Measurements from ENCODE around the gene MGME1. TPM values are rescaled to one million over a fixed set of nuclear protein-coding genes. Genes with fewer than 3 reads are reported as not detected.

Gene MGME1
- total and polyA plus RNA-seq, 2 of the 13 experiments (the other 11 are each of a cell fraction or from before 2014, with no cell fraction given): 36.7 to 66.6 TPM

DNA sequence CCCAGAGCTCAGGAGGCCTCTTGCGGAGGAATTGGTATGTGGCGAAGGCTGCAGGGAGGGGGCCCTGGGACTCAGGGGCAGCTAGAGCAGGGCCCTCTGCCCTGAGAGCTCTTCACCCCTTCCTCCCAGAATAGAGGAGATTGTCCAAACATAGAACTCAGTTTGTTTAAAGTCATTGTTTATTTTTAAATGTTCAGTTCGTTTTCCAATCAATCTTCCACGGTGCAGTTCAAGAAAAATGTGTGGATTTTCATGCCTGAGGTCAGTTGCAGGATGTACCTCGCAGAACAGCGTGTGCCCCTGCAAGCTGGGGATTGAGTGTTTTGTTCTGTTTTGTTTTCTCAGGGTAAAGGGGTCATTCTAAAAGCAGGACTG is 37.2 kb downstream of the MGME1 start:
- no TSS peak for BruUV-seq (replicated peaks)
- Histone ChIP-seq H3K9ac (ENCODE audit: insufficient read depth, low read depth, low read length) (peak overlapping the region; percentile 12; the same call in 1 of the 2 replicates), H4K20me1 (ENCODE audit: insufficient read depth, low read length) (no peaks in the 10 kb centered on the region), H3K36me3 (replicated peaks in 1 of 2; ENCODE audit: control insufficient read depth in 1 of 2, insufficient read depth in 2 of 2, low read length in 2 of 2) (no peaks in the 10 kb centered on the region), H2AFZ (ENCODE audit: low read length) (no peak overlapping the region), H3K79me2 (ENCODE audit: insufficient read depth, low read length) (no peaks in the 10 kb centered on the region), H3K4me2 (ENCODE audit: low read depth, low read length) (peak overlapping the region; percentile 65), H3K9me3 (ENCODE audit: low read length) (no peaks in the 10 kb centered on the region), H3K27me3 (ENCODE audit: control insufficient read depth in 1 of 2, insufficient read depth in 2 of 2, low read length in 2 of 2) (peaks cover 7 to 40% of the 10 kb centered on the region in 2 experiments; a peak in 4 of 5 replicates), H3K4me1 (ENCODE audit: insufficient read depth, low read length) (peaks cover 70% of the 10 kb centered on the region), H3K4me3 (replicated peaks in 1 of 3; ENCODE audit: insufficient read depth in 1 of 3, low read depth in 2 of 3, low read length in 3 of 3) (peak overlapping the region in 1 of 3 experiments; percentile 44; a peak in 2 of 6 replicates), H3K27ac (ENCODE audit: extremely low read length, insufficient read depth, low read length) (no peak overlapping the region)
- in situ Hi-C loops (cut with HindIII; ENCODE audit: extremely low pct_ligation_motif_present, low pct_unique_long_range_greater_than_20kb) (no loop called here), intact Hi-C loops (cut with micrococcal nuclease; ENCODE audit: unreplicated experiment) (loop anchor here (5.0 to 10.0 kb wide), 2 partner anchors 129 to 271 kb away; partner anchors contain the start of genes KAT14 and PET117)
- FAIRE-seq (no peak), ATAC-seq (peak; percentile 45), DNase-seq (ENCODE audit: low spot score) (no peak)
- ChIA-PET POLR2A (interaction anchor here (1.1 to 2.7 kb wide), 2 partner anchors 20 to 40 kb away, joined by 5 to 7 read pairs; no protein-coding TSS in a partner anchor), CTCF (ENCODE audit: low intra/inter-chr PET ratio, low total read pairs) (no interaction called here)
- WGBS (ENCODE audit: low lambda C conversion rate): 5% methylated on average over 6 of the region's 6 CpGs
- TF ChIP-seq, protein P1, sequence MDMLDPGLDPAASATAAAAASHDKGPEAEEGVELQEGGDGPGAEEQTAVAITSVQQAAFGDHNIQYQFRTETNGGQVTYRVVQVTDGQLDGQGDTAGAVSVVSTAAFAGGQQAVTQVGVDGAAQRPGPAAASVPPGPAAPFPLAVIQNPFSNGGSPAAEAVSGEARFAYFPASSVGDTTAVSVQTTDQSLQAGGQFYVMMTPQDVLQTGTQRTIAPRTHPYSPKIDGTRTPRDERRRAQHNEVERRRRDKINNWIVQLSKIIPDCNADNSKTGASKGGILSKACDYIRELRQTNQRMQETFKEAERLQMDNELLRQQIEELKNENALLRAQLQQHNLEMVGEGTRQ (IDR thresholded peaks at IDR 0.05; ENCODE audit: low read depth, low read length): 0 out of 2 replicates have a peak, but pooled peaks have one; percentile 8
- TF ChIP-seq, protein P1 (CRISPR knock-in tag; IDR thresholded peaks at IDR 0.05; ENCODE audit: borderline replicate concordance): no peak
- TF ChIP-seq NAIF1 (CRISPR knock-in tag; IDR thresholded peaks at IDR 0.05; ENCODE audit: borderline replicate concordance): no peak
- TF ChIP-seq, protein P2, sequence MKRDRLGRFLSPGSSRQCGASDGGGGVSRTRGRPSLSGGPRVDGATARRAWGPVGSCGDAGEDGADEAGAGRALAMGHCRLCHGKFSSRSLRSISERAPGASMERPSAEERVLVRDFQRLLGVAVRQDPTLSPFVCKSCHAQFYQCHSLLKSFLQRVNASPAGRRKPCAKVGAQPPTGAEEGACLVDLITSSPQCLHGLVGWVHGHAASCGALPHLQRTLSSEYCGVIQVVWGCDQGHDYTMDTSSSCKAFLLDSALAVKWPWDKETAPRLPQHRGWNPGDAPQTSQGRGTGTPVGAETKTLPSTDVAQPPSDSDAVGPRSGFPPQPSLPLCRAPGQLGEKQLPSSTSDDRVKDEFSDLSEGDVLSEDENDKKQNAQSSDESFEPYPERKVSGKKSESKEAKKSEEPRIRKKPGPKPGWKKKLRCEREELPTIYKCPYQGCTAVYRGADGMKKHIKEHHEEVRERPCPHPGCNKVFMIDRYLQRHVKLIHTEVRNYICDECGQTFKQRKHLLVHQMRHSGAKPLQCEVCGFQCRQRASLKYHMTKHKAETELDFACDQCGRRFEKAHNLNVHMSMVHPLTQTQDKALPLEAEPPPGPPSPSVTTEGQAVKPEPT (CRISPR knock-in tag; IDR thresholded peaks at IDR 0.05; ENCODE audit: low read depth): no peak
- no peak for TF ChIP-seq KDM5B (CRISPR knock-in tag; IDR thresholded peaks at IDR 0.05; ENCODE audit: borderline replicate concordance)
- TF ChIP-seq, protein P3, sequence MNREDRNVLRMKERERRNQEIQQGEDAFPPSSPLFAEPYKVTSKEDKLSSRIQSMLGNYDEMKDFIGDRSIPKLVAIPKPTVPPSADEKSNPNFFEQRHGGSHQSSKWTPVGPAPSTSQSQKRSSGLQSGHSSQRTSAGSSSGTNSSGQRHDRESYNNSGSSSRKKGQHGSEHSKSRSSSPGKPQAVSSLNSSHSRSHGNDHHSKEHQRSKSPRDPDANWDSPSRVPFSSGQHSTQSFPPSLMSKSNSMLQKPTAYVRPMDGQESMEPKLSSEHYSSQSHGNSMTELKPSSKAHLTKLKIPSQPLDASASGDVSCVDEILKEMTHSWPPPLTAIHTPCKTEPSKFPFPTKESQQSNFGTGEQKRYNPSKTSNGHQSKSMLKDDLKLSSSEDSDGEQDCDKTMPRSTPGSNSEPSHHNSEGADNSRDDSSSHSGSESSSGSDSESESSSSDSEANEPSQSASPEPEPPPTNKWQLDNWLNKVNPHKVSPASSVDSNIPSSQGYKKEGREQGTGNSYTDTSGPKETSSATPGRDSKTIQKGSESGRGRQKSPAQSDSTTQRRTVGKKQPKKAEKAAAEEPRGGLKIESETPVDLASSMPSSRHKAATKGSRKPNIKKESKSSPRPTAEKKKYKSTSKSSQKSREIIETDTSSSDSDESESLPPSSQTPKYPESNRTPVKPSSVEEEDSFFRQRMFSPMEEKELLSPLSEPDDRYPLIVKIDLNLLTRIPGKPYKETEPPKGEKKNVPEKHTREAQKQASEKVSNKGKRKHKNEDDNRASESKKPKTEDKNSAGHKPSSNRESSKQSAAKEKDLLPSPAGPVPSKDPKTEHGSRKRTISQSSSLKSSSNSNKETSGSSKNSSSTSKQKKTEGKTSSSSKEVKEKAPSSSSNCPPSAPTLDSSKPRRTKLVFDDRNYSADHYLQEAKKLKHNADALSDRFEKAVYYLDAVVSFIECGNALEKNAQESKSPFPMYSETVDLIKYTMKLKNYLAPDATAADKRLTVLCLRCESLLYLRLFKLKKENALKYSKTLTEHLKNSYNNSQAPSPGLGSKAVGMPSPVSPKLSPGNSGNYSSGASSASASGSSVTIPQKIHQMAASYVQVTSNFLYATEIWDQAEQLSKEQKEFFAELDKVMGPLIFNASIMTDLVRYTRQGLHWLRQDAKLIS (CRISPR knock-in tag; IDR thresholded peaks at IDR 0.05): no peak
- no peak for TF ChIP-seq ZKSCAN8 (CRISPR knock-in tag; IDR thresholded peaks at IDR 0.05; ENCODE audit: borderline replicate concordance)
- no peak for TF ChIP-seq ZNF484 (CRISPR knock-in tag; IDR thresholded peaks at IDR 0.05; ENCODE audit: borderline replicate concordance, low read depth)
- TF ChIP-seq, protein P4, sequence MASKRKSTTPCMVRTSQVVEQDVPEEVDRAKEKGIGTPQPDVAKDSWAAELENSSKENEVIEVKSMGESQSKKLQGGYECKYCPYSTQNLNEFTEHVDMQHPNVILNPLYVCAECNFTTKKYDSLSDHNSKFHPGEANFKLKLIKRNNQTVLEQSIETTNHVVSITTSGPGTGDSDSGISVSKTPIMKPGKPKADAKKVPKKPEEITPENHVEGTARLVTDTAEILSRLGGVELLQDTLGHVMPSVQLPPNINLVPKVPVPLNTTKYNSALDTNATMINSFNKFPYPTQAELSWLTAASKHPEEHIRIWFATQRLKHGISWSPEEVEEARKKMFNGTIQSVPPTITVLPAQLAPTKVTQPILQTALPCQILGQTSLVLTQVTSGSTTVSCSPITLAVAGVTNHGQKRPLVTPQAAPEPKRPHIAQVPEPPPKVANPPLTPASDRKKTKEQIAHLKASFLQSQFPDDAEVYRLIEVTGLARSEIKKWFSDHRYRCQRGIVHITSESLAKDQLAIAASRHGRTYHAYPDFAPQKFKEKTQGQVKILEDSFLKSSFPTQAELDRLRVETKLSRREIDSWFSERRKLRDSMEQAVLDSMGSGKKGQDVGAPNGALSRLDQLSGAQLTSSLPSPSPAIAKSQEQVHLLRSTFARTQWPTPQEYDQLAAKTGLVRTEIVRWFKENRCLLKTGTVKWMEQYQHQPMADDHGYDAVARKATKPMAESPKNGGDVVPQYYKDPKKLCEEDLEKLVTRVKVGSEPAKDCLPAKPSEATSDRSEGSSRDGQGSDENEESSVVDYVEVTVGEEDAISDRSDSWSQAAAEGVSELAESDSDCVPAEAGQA (IDR thresholded peaks at IDR 0.05; ENCODE audit: low read depth): no peak
- TF ChIP-seq, protein P4 (CRISPR knock-in tag; IDR thresholded peaks at IDR 0.05; ENCODE audit: borderline replicate concordance): no peak

All from HepG2 (cell line).